Subcutaneous abdominal adipose tissue (tissue), 5 donors: ENCODE results near the gene RPSA.

Experiments used
- H3K27ac ChIP-seq: one replicate; pipeline ENCODE4 v1.7.0; 2013; ENCODE audit warnings: low read depth, mild to moderate bottlenecking, inconsistent platforms, low read length, moderate library complexity
- H3K27me3 ChIP-seq, 5 donors: one replicate each; pipeline ENCODE4 v1.7.0; 2013; ENCODE audit warnings: low read length in 5 of 5, inconsistent platforms in 1 of 5; ENCODE audit not compliant: control insufficient read depth in 5 of 5, insufficient read depth in 4 of 5
- H3K36me3 ChIP-seq, 5 donors: one replicate each; pipeline ENCODE4 v1.7.0; 2013; ENCODE audit warnings: low read length in 5 of 5; ENCODE audit not compliant: control insufficient read depth in 5 of 5, insufficient read depth in 5 of 5
- H3K4me1 ChIP-seq, 5 donors: one replicate each; pipeline ENCODE4 v1.7.0; 2013; ENCODE audit warnings: low read length in 5 of 5, mild to moderate bottlenecking in 3 of 5, moderate library complexity in 1 of 5; ENCODE audit not compliant: control insufficient read depth in 5 of 5, insufficient read depth in 5 of 5
- H3K4me3 ChIP-seq, 5 donors: one replicate each; pipeline ENCODE4 v1.7.0; 2013; ENCODE audit warnings: low read length in 5 of 5, low read depth in 1 of 5
- H3K9ac ChIP-seq, 5 donors: one replicate each; pipeline ENCODE4 v1.7.0; 2013; ENCODE audit warnings: low read length in 5 of 5, mild to moderate bottlenecking in 4 of 5, moderate library complexity in 3 of 5
- H3K9me3 ChIP-seq, 5 donors: one replicate each; pipeline ENCODE4 v1.7.0; 2013; ENCODE audit warnings: low read length in 5 of 5; ENCODE audit not compliant: control insufficient read depth in 5 of 5
- donor health status: healthy.
- donor health status: healthy.
- donor health status: healthy.
- donor health status: healthy.
- donor health status: healthy.

Gene RPSA

DNA sequence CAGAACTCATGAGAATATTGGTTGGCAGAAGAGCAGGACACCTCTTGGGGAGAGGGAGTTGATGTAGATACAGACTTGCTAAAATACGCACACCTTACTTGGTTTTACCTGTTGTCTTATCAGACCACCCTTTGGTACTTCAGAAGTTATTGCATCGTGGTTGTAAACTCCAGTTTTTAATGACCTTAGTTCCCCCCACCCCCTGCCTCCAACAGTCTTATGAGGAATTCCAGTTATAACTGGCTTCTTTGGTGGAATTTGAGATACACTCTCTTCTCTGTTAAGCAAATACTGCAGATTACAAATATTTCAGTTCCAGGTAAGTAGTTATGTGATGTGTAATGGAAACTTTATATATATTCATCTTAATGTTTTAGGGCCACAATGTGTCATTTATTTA, 18.4 kb upstream of the RPSA start:
- Histone ChIP-seq H3K27ac (no peak overlapping the region), H3K9me3 (no peaks in the 10 kb centered on the region), H3K4me3 (no peak overlapping the region), H3K27me3 (no peaks in the 10 kb centered on the region), H3K36me3 (peaks cover 5 to 37% (median 28%) of the 10 kb centered on the region in 5 donors), H3K4me1 (peaks cover 0 to 20% (median 14%) of the 10 kb centered on the region in 5 donors), H3K9ac (no peak overlapping the region)

GRCh38 chr3:39388741-39389248, 17.7 kb upstream of the RPSA start:
- H3K27ac ChIP-seq = no peak overlapping the region
- no peak overlapping the region for H3K9ac ChIP-seq
- H3K4me1 ChIP-seq = peaks cover 0 to 13% (median 9%) of the 10 kb centered on the region in 5 donors
- H3K9me3 ChIP-seq = no peaks in the 10 kb centered on the region
- no peak overlapping the region for H3K4me3 ChIP-seq
- H3K36me3 ChIP-seq = peaks cover 8 to 44% (median 34%) of the 10 kb centered on the region in 5 donors
- no peaks in the 10 kb centered on the region for H3K27me3 ChIP-seq

- H3K27me3 ChIP-seq = no peaks in the 10 kb centered on the region
- peaks cover 18 to 57% (median 40%) of the 10 kb centered on the region in 5 donors for H3K36me3 ChIP-seq
- H3K4me1 ChIP-seq = peaks cover 0 to 4% (median 0%) of the 10 kb centered on the region in 5 donors
- no peak overlapping the region for H3K9ac ChIP-seq
- no peaks in the 10 kb centered on the region for H3K9me3 ChIP-seq
- no peak overlapping the region for H3K4me3 ChIP-seq
- no peak overlapping the region for H3K27ac ChIP-seq
Measured at GRCh38 chr3:39390181-39390580, 16.3 kb upstream of the RPSA start.

- H3K36me3 ChIP-seq = peaks cover 20 to 68% (median 38%) of the 10 kb centered on the region in 5 donors
- H3K4me1 ChIP-seq = no peaks in the 10 kb centered on the region
- H3K4me3 ChIP-seq = no peak overlapping the region
- no peaks in the 10 kb centered on the region for H3K27me3 ChIP-seq
- H3K9ac ChIP-seq = no peak overlapping the region
- no peaks in the 10 kb centered on the region for H3K9me3 ChIP-seq
- no peak overlapping the region for H3K27ac ChIP-seq
Measured at GRCh38 chr3:39396690-39397089, 9.8 kb upstream of the RPSA start.

DNA sequence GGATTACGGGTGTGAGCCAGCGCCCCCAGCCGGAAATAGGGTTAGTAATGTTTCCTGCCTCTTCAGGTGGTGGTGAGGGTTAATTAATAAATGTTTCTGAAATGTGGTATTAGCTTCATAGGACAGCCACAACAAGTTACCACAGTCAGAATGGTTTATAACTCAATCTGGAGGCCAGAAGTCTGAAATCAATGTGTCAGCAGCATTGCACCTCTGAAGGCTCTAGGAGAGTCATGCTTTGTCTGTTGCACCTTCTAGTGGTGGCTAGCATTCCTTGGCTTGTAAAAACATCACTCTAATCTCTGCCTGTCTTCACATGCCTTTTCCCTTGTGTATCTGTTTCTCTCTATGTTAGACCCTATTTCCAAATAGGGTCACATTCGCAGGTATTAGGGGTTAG, 7.8 kb upstream of the RPSA start:
- Histone ChIP-seq H3K36me3 (peaks cover 19 to 49% (median 28%) of the 10 kb centered on the region in 5 donors), H3K9me3 (no peaks in the 10 kb centered on the region), H3K9ac (no peak overlapping the region), H3K4me1 (no peaks in the 10 kb centered on the region), H3K27ac (no peak overlapping the region), H3K27me3 (no peaks in the 10 kb centered on the region), H3K4me3 (no peak overlapping the region)

GRCh38 chr3:39401983-39402382, 4.5 kb upstream of the RPSA start:
- peaks cover 0 to 14% (median 10%) of the 10 kb centered on the region in 5 donors for H3K4me1 ChIP-seq
- H3K4me3 ChIP-seq = no peak overlapping the region
- no peaks in the 10 kb centered on the region for H3K9me3 ChIP-seq
- no peaks in the 10 kb centered on the region for H3K27me3 ChIP-seq
- peaks cover 5 to 19% (median 10%) of the 10 kb centered on the region in 5 donors for H3K36me3 ChIP-seq
- no peak overlapping the region for H3K27ac ChIP-seq
- no peak overlapping the region for H3K9ac ChIP-seq

DNA sequence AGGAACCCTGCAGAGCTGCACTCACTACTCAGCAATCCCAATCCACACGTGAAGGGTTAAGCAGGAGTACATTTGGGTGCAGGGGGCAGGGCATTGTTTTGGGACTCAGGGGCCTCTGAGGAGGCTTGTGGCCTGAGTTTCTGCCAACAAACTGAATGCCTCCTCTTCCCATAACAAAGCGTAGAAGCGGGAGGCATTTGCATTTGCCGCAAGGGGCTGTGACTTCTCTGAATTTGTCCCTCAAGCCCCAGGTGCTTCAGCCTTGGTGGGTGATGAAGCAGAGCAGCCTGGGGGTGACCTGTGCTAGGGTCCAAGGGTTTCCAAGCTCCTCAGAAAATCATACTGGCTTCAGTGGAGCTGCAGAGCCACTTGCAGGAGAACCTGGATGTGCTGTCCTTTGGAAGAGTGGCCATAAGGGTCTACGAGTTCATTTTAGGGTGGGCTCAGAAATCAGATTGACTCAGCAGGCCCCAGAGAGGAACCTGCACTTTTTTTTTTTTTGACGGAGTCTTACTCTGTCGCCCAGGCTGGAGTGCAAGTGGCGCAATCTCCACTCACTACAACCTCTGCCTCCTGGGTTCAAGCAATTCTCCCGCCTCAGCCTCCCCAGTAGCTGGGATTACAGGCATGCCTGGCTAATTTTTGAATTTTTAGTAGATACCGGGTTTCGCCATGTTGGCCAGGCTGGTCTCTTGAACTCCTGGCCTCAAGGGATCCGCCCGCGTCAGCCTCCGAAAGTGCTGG, 1.4 kb upstream of the RPSA start:
- Histone ChIP-seq H3K4me3 (peak overlapping the region in 1 of 5 donors; percentile 90), H3K36me3 (peaks cover 3 to 21% (median 15%) of the 10 kb centered on the region in 5 donors), H3K9ac (no peak overlapping the region), H3K9me3 (no peaks in the 10 kb centered on the region), H3K27ac (no peak overlapping the region), H3K27me3 (no peaks in the 10 kb centered on the region), H3K4me1 (peaks cover 4 to 29% (median 24%) of the 10 kb centered on the region in 5 donors)

GRCh38 chr3:39405687-39406367, 693 bp upstream of the RPSA start:
- Histone ChIP-seq H3K27ac (peak overlapping the region; percentile 84), H3K27me3 (no peaks in the 10 kb centered on the region), H3K36me3 (peaks cover 3 to 28% (median 22%) of the 10 kb centered on the region in 5 donors), H3K9ac (peak overlapping the region in 4 of 5 donors; percentile 67 to 92 (median 91)), H3K4me3 (peak overlapping the region; percentile 90 to 96 (median 90)), H3K9me3 (no peaks in the 10 kb centered on the region), H3K4me1 (peaks cover 4 to 30% (median 24%) of the 10 kb centered on the region in 5 donors)

GRCh38 chr3:39407259-39407629, 724 bp downstream of the RPSA start:
- H3K9ac ChIP-seq = peak overlapping the region; percentile 73 to 96 (median 92)
- no peaks in the 10 kb centered on the region for H3K27me3 ChIP-seq
- no peaks in the 10 kb centered on the region for H3K9me3 ChIP-seq
- H3K4me3 ChIP-seq = peak overlapping the region; percentile 90 to 96 (median 90)
- H3K27ac ChIP-seq = peak overlapping the region; percentile 84
- peaks cover 4 to 30% (median 24%) of the 10 kb centered on the region in 5 donors for H3K4me1 ChIP-seq
- H3K36me3 ChIP-seq = peaks cover 10 to 42% (median 35%) of the 10 kb centered on the region in 5 donors
